ENCODE data around the gene KCTD15. TPM values are rescaled to one million over a fixed set of nuclear protein-coding genes. Genes with fewer than 3 reads are reported as not detected.

The KCTD15 gene
- total RNA-seq, 1 donor from 2014 or later = 9.9 TPM

DNA sequence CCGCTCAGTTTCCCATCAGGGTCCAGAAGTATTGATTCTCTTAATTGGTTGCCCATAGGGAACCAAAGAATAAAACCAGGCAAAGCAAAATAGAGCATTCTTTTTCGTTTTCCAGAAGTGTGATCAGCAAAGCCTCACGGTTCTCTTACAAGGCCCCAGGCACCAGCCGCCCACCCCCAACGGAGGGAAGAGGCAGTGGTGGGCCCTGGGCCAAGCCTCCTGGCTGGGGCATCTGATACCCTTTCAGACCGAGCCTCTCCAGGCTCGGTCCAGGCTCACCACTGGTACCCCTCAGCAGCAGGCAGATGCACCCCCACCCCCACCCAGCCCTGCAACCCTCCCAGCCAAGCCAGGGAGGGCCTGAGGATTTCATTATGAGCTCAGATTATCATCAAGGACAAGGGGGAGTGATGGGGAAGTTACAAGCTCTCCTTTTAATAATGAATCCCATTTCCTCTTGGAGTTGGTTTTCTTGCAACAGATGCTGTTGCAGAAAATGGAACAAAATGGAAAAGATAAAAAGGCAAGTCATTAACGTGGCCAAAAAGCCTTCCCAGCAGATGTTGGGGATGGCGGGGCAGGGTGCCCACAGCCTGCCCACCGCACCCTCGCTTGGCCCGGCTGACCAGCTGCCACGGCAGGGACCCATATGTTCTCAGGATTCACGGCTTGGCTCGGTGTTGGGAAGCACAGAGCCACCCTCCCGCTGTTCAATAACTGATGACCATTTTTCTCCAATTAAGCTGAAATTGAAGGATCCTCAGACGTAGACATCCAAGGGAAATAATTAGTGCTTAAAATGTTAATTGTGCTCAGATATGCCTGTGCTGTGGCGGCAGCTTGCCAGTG is 45.9 kb upstream of the KCTD15 start:
- Histone ChIP-seq H3K4me1 (no peaks in the 10 kb centered on the region), H3K27ac (replicated peaks) (no peak overlapping the region), H3K27me3 (ENCODE audit: low read depth) (peaks cover 83% of the 10 kb centered on the region), H3K4me3 (no peak overlapping the region), H3K9me3 (replicated peaks) (no peaks in the 10 kb centered on the region), H3K36me3 (no peaks in the 10 kb centered on the region)
- TF ChIP-seq CTCF (IDR thresholded peaks at IDR 0.05; ENCODE audit: borderline replicate concordance) = no peak
- DNase-seq = no peak
- intact Hi-C loops (cut with micrococcal nuclease) = no loop called here

DNA sequence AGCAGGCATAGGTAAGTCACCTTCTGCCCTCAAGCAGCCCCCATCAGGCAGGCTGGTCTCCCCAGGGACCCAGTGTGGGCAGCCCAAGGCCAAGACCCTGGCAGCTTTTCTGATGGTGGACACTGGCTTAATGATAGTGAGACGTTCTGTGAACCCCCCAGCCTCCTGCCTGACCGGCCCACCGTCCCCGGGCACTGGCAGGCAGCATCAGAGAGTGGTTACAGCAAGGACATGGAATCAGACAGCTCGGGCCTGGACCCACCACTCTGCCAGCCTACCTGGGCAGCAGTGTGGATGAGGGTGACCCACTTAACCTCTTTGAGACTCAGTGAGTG is 45.3 kb upstream of the KCTD15 start:
- Histone ChIP-seq H3K4me1 (no peaks in the 10 kb centered on the region), H3K9me3 (replicated peaks) (no peaks in the 10 kb centered on the region), H3K36me3 (no peaks in the 10 kb centered on the region), H3K27ac (replicated peaks) (no peak overlapping the region), H3K4me3 (no peak overlapping the region), H3K27me3 (ENCODE audit: low read depth) (peaks cover 85% of the 10 kb centered on the region)
- DNase-seq = no peak
- intact Hi-C loops (cut with micrococcal nuclease) = no loop called here
- TF ChIP-seq CTCF (IDR thresholded peaks at IDR 0.05; ENCODE audit: borderline replicate concordance) = no peak

GRCh38 chr19:33752018-33752800 is 44.5 kb upstream of the KCTD15 start:
- intact Hi-C loops (cut with micrococcal nuclease) = no loop called here
- TF ChIP-seq CTCF (IDR thresholded peaks at IDR 0.05; ENCODE audit: borderline replicate concordance) = no peak
- Histone ChIP-seq H3K9me3 (replicated peaks) (no peaks in the 10 kb centered on the region), H3K4me3 (no peak overlapping the region), H3K27me3 (ENCODE audit: low read depth) (peaks cover 82% of the 10 kb centered on the region), H3K27ac (replicated peaks) (no peak overlapping the region), H3K36me3 (no peaks in the 10 kb centered on the region), H3K4me1 (no peaks in the 10 kb centered on the region)
- DNase-seq = no peak

DNA sequence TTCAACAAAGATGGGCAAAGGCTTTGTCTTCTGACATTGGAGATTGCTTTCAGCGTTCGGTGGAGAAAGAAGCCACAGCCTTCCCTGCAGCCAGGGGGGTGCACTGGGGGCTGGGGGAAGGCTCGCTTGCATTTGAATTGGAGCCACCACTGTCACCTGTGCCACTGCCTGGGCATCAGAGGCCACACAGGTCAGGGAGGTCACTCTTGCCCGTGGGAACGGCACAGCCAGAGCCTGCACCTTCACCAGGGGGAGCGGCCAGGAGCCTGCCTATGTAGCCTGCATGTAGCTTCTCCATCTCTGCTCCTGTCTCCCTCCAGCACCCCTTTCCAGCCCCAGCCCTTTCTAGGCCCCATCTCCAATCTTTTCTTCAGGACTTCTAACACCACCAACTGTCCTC is 43.7 kb upstream of the KCTD15 start:
- peaks cover 74% of the 10 kb centered on the region for H3K27me3 ChIP-seq (ENCODE audit: low read depth)
- no peaks in the 10 kb centered on the region for H3K4me1 ChIP-seq
- no peak overlapping the region for H3K27ac ChIP-seq (replicated peaks)
- H3K4me3 ChIP-seq = no peak overlapping the region
- intact Hi-C loops (cut with micrococcal nuclease) = no loop called here
- H3K36me3 ChIP-seq = no peaks in the 10 kb centered on the region
- DNase-seq = no peak
- no peaks in the 10 kb centered on the region for H3K9me3 ChIP-seq (replicated peaks)
- TF ChIP-seq CTCF (IDR thresholded peaks at IDR 0.05; ENCODE audit: borderline replicate concordance) = no peak

DNA sequence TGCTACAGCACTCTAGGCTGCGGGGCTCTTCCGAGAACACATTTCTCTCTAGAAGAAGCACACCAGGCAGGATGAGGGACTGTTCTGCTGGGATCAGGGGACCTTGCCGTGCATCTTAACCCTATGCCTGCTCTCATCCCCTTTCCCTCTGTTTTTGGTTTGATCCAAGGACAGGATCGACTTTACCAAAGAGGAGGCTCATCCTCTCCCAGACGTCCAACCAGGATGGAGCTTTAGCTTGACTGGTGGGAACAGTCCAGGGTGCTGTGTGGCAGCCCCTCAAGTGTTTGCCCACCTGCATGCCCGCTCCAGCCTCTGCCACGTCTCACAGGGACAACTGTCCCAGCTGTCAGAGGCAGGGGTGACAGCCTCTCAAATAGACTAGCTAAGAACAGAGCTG is 42.3 kb upstream of the KCTD15 start:
- H3K4me1 ChIP-seq = peaks cover 7% of the 10 kb centered on the region
- peaks cover 63% of the 10 kb centered on the region for H3K27me3 ChIP-seq (ENCODE audit: low read depth)
- no peak overlapping the region for H3K4me3 ChIP-seq
- no peak for TF ChIP-seq CTCF (IDR thresholded peaks at IDR 0.05; ENCODE audit: borderline replicate concordance)
- H3K9me3 ChIP-seq (replicated peaks) = no peaks in the 10 kb centered on the region
- H3K36me3 ChIP-seq = no peaks in the 10 kb centered on the region
- intact Hi-C loops (cut with micrococcal nuclease) = no loop called here
- no peak for DNase-seq
- H3K27ac ChIP-seq (replicated peaks) = no peak overlapping the region

All from left ventricle myocardium inferior (tissue), 1 donor.